Lung (tissue), 12 donors: Measurements from ENCODE around the gene ARMC2. TPM values are rescaled to one million over a fixed set of nuclear protein-coding genes. Genes with fewer than 3 reads are reported as not detected.

Experiments used
- ATAC-seq: fragments of 200-7000 bp; cut with Tn5 transposase; one replicate; pipeline ENCODE4 v1.9.1; 2020; ENCODE audit warnings: moderate number of reproducible peaks; ENCODE audit not compliant: insufficient read depth, low FRiP score
- DNase-seq, 3 donors: peaks; one replicate each; pipeline ENCODE4 v3.0.0-alpha.2; 2013 to 2017
- H3K27ac ChIP-seq, 2 donors: one replicate each; pipeline ENCODE4 v1.5.1; 2013; ENCODE audit warnings: mild to moderate bottlenecking in 2 of 2, moderate library complexity in 2 of 2, control low read depth in 1 of 2, inconsistent platforms in 1 of 2, low read depth in 1 of 2, low read length in 1 of 2
- H3K27me3 ChIP-seq, 3 donors: one replicate each; pipeline ENCODE4 v1.5.1; 2013; ENCODE audit warnings: low read length in 2 of 3; ENCODE audit not compliant: control insufficient read depth in 3 of 3, insufficient read depth in 3 of 3
- H3K36me3 ChIP-seq, 4 donors: one replicate each; pipeline ENCODE4 v1.5.1; 2013; ENCODE audit warnings: low read length in 4 of 4, mild to moderate bottlenecking in 1 of 4, moderate library complexity in 1 of 4; ENCODE audit not compliant: control insufficient read depth in 4 of 4, insufficient read depth in 4 of 4
- H3K4me1 ChIP-seq, 5 donors: one replicate each; pipeline ENCODE4 v1.5.1; 2013; ENCODE audit warnings: low read length in 5 of 5, mild to moderate bottlenecking in 2 of 5, moderate library complexity in 1 of 5; ENCODE audit not compliant: control insufficient read depth in 5 of 5, insufficient read depth in 5 of 5
- H3K4me3 ChIP-seq: one replicate; pipeline ENCODE4 v1.5.1; 2013; ENCODE audit warnings: mild to moderate bottlenecking, control low read depth, moderate library complexity
- H3K9ac ChIP-seq, 2 donors: one replicate each; pipeline ENCODE4 v1.5.1; 2013; ENCODE audit warnings: low read length in 2 of 2, control low read depth in 1 of 2; ENCODE audit not compliant: insufficient read depth in 1 of 2
- H3K9me3 ChIP-seq, 4 donors: one replicate each; pipeline ENCODE4 v1.5.1; 2013; ENCODE audit warnings: low read length in 3 of 4, mild to moderate bottlenecking in 1 of 4, moderate library complexity in 1 of 4; ENCODE audit not compliant: control insufficient read depth in 4 of 4, insufficient read depth in 3 of 4
- CTCF ChIP-seq: IDR thresholded peaks from 2 replicates; pipeline ENCODE4 v1.5.1; 2012; ENCODE audit warnings: mild to moderate bottlenecking; ENCODE audit errors: control extremely low read depth, extremely low read depth
- WGBS, 2 donors: extraction: QIAGEN DNeasy Blood & Tissue Kit; methylation state at CpG; one replicate each; pipeline ENCODE4 v1.1.7; 2013; 5-methylcytosine and 5-hydroxymethylcytosine counted together
- polyA plus RNA-seq, 2 donors: library from polyadenylated mRNA; stranded (reverse); fragments of 200-250 nt; gene quantifications; one replicate each; pipeline ENCODE4 v1.2.1, GENCODE V29; 2013
- total RNA-seq, 2 donors: library from RNA; depleted of rRNA in 1 of 2; stranded (reverse); fragments of >200 nt in 1 of 2; gene quantifications; one replicate each; pipeline ENCODE4 v1.2.1, GENCODE V29; 2014 to 2021
- donor health status: control.
- donor health status: control.
- donor health status: Bipolar disorder and iron deficiency.
- donor health status: healthy.
- donor health status: DM: yes; HTN: yes; CAD: no.

Gene ARMC2
- total and polyA plus RNA-seq, 4 donors: 2.9 to 16.5 (median 7.4) TPM

- Histone ChIP-seq H3K4me1 (peaks cover 0 to 5% (median 0%) of the 10 kb centered on the region in 5 donors), H3K4me3 (no peak overlapping the region), H3K36me3 (no peaks in the 10 kb centered on the region), H3K27me3 (no peaks in the 10 kb centered on the region), H3K9ac (no peak overlapping the region), H3K9me3 (no peaks in the 10 kb centered on the region), H3K27ac (no peak overlapping the region)
- no peak for TF ChIP-seq CTCF
- ATAC-seq: no peak
- no peak for DNase-seq
- 90 to 97% methylated on average over 5 of the region's 5 CpGs for WGBS, 2 donors
Measured at GRCh38 chr6:108915258-108915657, 67.0 kb downstream of the ARMC2 start.

GRCh38 chr6:108916026-108916686, 67.9 kb downstream of the ARMC2 start:
- H3K4me3 ChIP-seq: no peak overlapping the region
- DNase-seq (no peak), ATAC-seq (no peak)
- peaks cover 0 to 12% (median 5%) of the 10 kb centered on the region in 5 donors for H3K4me1 ChIP-seq
- H3K36me3 ChIP-seq: no peaks in the 10 kb centered on the region
- no peak overlapping the region for H3K9ac ChIP-seq
- WGBS, 2 donors: 84 to 93% methylated on average over 6 of the region's 6 CpGs
- H3K27ac ChIP-seq: no peak overlapping the region
- no peaks in the 10 kb centered on the region for H3K27me3 ChIP-seq
- TF ChIP-seq CTCF: no peak
- H3K9me3 ChIP-seq: no peaks in the 10 kb centered on the region

GRCh38 chr6:108920751-108921150, 72.5 kb downstream of the ARMC2 start:
- Histone ChIP-seq H3K27me3 (no peaks in the 10 kb centered on the region), H3K36me3 (no peaks in the 10 kb centered on the region), H3K4me3 (no peak overlapping the region), H3K9ac (no peak overlapping the region), H3K9me3 (no peaks in the 10 kb centered on the region), H3K4me1 (peaks cover 5 to 17% (median 7%) of the 10 kb centered on the region in 5 donors), H3K27ac (no peak overlapping the region)
- no peak for DNase-seq
- ATAC-seq: no peak
- no peak for TF ChIP-seq CTCF
- WGBS, 2 donors: 75 to 87% methylated on average over 1 of the region's 1 CpG
